Breast epithelium (tissue), 3 donors: ENCODE results near the gene MTFR2.

ENCODE experiments used
- CTCF ChIP-seq, 3 donors: fragments of 450-650 bp; IDR thresholded peaks; one replicate each; pipeline ENCODE4 v1.5.1; 2016 to 2017; ENCODE audit warnings: antibody characterized with exemption in 3 of 3, mild to moderate bottlenecking in 3 of 3, moderate library complexity in 3 of 3
- POLR2A ChIP-seq: fragments of 450-650 bp; IDR thresholded peaks from one replicate; pipeline ENCODE4 v1.6.1; 2016; ENCODE audit warnings: antibody characterized with exemption, mild to moderate bottlenecking, moderate library complexity

- no peak for TF ChIP-seq CTCF (IDR thresholded peaks at IDR 0.05)
- no peak for TF ChIP-seq POLR2A
These were observed 32.8 kb upstream of the MTFR2 start for GRCh38 chr6:136282906-136283305.
